Lower leg skin (tissue), 3 donors: Measurements from ENCODE around the gene EPHX1.

ENCODE experiments used
- POLR2A ChIP-seq, 2 donors: fragments of 450-650 bp; IDR thresholded peaks; one replicate each; pipeline ENCODE4 v1.6.1; 2016 to 2017; ENCODE audit warnings: antibody characterized with exemption in 2 of 2, mild to moderate bottlenecking in 1 of 2, moderate library complexity in 1 of 2
- TF ChIP-seq, protein P1 (sequence below), 3 donors: fragments of 450-650 bp; IDR thresholded peaks; one replicate each; pipeline ENCODE4 v1.5.1; 2016; ENCODE audit warnings: antibody characterized with exemption in 3 of 3, mild to moderate bottlenecking in 3 of 3, moderate library complexity in 2 of 3

DNA sequence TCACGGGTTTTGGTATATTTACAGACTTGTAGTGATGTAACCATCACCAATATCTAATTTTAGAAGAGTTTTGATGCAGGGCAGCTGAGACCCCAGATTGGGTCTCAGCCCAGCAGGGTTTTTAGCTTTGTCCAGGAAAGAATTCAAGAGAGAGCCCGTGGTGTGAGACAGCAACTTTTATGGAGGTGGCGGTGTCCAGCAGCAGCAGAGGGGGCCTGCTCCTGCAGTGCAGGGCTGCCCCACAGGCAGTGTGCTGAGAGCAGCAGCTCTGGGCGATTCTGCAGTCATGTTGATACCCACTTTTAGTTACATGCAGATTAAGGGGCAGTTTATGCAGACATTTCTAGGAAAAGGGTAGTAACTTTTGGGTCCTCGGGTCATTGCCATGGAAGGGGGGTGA lies 1.8 kb upstream of the EPHX1 start:
- TF ChIP-seq POLR2A (IDR thresholded peaks at IDR 0.05) = no peak
- TF ChIP-seq, protein P1, sequence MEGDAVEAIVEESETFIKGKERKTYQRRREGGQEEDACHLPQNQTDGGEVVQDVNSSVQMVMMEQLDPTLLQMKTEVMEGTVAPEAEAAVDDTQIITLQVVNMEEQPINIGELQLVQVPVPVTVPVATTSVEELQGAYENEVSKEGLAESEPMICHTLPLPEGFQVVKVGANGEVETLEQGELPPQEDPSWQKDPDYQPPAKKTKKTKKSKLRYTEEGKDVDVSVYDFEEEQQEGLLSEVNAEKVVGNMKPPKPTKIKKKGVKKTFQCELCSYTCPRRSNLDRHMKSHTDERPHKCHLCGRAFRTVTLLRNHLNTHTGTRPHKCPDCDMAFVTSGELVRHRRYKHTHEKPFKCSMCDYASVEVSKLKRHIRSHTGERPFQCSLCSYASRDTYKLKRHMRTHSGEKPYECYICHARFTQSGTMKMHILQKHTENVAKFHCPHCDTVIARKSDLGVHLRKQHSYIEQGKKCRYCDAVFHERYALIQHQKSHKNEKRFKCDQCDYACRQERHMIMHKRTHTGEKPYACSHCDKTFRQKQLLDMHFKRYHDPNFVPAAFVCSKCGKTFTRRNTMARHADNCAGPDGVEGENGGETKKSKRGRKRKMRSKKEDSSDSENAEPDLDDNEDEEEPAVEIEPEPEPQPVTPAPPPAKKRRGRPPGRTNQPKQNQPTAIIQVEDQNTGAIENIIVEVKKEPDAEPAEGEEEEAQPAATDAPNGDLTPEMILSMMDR (IDR thresholded peaks at IDR 0.05) = no peak
